Activated T-helper 1 cell treated with anti-CD3 and anti-CD28 coated beads, Interleukin-2, amount 50 U/mL, for 16 hours (primary cell): ENCODE data around the gene INPP5D.

Source experiments
- DNase-seq, 2 donors: peaks; one replicate each; pipeline ENCODE4 v3.0.0-alpha.2; 2020; ENCODE audit warnings: low read depth in 1 of 2, low spot score in 1 of 2

Gene INPP5D

GRCh38 chr2:233075141-233075965, 15.2 kb downstream of the INPP5D start:
- DNase-seq: no peak

- no peak for DNase-seq
These were observed 15.8 kb downstream of the INPP5D start for GRCh38 chr2:233075966-233076339.

GRCh38 chr2:233076749-233077148, 16.6 kb downstream of the INPP5D start:
- no peak for DNase-seq

DNA sequence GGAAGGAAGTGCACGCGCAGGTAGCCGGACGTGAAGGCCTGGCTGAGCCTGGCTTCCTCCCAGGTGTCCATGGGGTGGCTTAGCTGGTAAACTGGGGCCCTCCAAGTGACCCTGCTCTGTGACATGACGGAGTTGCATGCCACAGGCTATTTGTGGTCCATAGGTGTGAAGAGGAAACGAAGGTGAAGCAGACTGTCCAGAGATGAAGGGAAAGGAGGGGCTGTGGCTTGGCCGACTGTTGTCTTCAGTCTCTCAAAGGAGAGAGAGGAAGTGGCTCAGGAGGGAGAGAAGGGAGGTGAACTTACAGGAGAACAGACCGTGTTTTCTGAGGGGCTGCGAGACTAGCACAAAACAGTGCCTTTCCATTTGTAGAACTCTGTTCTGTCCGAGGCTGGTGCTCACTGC, 19.3 kb downstream of the INPP5D start:
- DNase-seq: no peak

DNA sequence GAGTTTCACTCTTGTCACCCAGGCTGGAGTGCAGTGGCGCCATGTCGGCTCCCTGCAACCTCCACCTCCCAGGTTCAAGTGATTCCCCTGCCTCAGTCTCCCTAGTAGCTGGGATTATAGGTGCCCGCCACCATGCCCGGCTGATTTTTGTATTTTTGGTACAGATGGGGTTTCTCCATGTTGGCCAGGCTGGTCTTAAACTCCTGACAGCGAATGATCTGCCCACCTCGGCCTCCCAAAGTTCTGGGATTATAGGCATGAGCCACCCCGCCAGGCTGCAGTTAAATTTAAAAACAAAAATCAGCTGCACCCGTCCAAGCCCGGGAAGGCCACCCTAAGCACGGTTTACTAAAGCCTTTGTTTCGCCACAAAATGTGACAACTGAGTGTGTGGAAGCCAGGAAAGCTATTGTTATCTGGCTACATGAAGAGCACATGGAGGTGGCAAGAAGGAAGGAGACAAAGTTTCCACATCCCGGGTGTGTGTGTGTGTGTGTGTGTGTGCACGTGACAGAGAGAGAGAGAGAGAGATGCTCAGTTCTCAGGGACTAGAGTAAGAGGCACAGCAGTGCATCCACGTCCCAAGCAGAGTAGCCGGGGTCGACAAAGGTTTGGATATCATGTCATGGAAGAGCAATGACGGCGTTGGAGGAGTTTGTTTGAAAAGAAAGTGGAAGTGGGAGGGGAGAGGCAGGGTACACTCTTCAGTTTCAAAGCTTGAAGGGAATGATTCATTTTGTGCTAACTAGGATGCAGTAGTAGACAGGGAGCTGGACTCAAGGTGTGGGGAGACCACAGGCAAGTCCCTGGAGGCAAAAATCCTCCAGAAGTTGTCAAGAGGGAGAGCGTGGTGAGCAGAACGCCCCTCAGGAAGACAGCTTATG, 20.1 kb downstream of the INPP5D start:
- no peak for DNase-seq

GRCh38 chr2:233080836-233081229, 20.7 kb downstream of the INPP5D start:
- no peak for DNase-seq

- DNase-seq: no peak
These were observed 21.1 kb downstream of the INPP5D start for GRCh38 chr2:233081232-233081730.

DNA sequence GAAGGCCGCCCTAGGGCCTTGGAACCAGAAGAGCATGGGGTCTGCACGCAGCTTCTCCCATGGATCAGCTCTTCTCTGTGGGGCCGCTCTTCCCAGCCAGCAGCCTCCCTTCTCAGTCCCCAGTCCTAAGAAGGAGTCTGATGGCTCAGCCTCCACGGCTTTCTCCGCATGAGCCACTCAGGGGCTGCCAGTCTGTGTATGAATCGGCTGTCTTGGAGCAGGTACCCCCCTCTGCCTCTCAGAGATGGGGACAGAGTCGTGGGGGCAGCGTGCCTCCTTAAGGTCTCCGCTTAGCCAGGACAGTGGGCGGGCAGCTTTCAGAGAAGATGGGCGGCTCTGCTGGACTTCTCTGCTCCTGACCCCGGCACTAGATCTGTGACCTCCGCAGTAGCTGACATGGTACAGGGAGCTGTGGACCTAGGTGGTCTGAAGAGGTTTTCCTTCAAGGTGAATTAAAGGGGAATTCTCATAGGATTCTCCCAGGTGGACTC, 21.6 kb downstream of the INPP5D start:
- no peak for DNase-seq

DNA sequence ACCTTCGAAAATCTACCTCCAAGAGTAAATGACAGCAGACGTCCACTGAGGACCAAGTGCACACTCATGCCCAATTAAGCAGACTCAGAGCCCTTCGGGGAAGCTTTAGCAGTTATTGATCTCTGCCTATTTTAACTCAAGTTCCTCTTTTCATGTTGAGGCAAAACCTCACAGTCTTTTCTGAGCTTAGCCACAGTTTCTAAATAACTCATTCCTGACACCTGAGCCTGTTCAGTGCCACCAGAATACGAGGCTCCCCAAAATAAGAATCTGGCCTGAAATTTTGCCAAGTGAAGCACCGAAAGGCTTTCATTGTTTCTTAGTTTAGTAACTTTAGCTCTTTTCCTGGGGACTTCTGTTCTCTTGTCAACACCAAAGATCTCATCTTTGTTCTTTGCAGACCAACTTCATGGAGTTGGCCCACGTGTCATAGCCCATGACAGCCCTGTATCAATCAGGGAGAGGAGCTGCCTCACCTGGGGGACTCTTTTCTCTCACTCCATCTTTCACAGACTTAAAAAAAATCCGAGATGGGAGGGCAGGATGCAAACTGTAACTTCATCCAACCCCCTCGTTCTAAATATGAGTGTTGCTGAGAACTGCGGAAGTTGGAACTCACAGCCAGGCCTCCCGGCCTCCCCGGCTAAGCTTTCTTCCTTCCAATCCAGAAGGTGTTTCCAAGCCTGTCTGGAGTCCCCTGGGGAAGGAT, 22.2 kb downstream of the INPP5D start:
- DNase-seq: no peak

DNA sequence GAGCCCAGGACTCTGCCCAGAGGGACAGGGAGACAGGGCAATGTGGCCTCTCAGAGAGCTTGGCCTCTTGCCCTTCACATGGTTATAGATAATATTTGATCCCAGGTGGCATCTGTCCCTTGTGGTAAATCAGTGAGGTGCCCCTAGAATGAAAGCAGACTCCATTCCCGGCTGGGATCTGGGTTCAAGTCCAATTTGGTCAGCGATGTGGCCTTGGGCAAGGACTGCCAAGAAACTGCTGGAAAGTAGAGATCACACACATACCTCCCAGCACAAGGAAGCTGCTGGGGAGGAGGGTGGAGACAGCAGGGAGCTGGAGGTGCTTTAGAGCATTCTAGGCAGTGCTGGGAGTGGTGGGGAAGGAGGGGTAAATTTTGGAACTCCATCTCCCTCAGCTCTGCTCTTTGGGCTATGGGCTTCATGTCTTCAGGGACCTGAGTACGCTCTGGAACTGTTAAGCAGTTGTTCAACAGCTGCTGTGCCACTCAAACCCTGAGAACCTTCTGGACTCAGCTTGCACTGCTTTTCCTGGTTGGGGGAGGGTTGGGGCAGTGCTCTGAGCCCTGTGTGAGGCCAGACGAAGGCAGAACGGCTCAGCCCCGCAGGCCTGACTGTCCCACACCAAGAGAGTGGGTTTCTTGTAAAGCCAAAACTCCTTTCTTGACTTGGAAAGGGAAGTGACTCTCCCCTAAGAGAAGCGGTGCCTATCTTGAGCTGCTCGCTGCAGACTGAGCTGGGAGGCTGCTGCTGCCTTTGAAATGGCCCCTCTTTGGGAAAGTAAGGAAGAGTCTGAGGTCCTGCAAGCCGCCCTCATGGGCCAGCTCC, 23.0 kb downstream of the INPP5D start:
- DNase-seq: no peak

GRCh38 chr2:233083782-233084181, 23.6 kb downstream of the INPP5D start:
- DNase-seq: no peak

- no peak for DNase-seq
These were observed 24.3 kb downstream of the INPP5D start for GRCh38 chr2:233084488-233084887.

DNA sequence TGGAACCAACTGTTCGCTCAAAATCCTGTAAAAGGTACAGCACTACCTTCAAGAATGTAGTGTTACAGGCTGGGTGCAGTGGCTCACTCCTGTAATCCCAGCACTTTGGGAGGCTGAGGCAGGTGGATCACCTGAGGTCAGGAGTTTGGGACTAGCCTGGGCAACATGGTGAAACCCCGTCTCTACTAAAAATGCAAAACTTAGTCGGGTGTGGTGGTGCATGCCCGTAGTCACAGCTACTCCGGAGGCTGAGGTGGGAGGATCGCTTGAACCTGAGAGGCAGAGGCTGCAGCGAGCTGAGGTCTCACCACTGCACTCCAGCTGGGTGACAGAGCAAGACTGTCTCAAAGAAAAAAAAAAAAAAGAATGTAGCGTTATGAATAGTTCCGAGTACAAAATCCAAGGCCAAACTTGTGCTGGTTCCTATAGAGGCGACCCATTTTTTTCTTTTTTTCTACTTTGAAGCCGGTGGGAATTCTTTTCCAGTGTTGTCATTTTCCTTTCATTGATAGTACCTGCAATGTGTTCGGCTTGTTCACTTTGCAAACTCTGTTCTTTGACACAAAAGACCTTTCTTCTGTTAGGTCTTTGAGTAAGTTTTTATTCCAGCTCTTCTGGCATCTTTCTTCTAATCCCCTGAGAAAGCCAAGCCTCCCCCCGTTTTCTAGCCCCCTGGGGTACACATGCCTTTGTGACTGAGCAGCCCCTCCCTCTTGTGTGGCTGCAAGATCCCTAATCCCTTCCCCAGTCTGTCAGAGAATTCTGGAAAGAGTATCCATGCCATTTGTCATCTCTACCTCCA, 25.1 kb downstream of the INPP5D start:
- no peak for DNase-seq

DNA sequence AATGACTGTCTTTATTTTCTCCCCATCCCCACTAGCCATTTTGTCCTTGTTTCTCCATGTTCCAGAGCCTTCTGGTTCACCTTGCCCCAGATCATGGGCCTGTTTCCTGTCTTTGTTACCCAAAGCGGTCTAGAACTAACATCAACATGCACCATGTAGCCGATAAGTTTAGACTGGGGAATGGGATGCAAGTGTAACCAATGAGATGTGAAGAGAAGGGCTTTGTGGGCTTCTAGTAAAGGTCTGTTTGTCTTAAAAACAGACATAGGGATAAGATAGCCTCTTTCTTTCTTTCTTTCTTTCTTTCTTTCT, 25.7 kb downstream of the INPP5D start:
- DNase-seq: no peak

DNA sequence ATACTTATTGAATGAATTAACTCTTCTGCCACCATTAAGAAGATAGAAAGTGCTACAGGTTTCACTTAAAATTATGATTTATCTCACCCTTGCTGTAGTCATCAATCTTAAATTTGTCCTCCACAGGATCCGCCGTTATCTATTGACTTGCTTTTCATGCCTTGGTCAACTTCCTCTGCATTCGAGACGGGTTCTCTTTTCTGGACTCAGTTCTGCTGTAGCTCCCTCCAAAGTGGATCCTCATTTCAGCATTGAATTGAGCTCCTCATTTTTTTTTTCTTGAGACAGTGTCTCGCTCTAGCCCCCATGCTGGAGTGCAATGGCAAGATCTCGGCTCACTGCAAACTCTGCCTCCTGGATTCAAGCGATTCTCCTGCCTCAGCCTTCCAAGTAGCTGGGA, 27.6 kb downstream of the INPP5D start:
- DNase-seq: no peak

- DNase-seq: no peak
These were observed 28.8 kb downstream of the INPP5D start for GRCh38 chr2:233088972-233089345.

DNA sequence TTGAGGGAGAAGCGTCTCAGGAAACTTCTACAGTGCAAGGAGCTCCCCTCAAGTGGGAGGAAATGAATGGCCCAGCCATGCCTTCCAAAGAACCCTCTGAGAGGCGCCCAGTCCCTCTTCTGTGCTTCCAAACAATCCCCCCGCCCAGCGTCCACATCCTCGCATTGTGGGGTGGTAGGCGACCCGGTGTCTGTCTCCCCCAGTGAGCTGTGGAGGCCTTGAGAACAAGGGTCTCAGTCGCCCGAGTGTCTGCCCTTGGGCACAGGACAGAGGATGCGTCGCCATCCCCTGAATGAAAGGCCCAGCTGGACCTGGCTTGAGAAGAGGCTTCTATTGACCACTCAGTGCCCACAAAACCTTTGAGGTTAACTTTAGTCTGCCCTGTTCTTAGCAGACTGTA, 29.7 kb downstream of the INPP5D start:
- DNase-seq: no peak

- DNase-seq: no peak
These were observed 30.7 kb downstream of the INPP5D start for GRCh38 chr2:233090879-233091278.

DNA sequence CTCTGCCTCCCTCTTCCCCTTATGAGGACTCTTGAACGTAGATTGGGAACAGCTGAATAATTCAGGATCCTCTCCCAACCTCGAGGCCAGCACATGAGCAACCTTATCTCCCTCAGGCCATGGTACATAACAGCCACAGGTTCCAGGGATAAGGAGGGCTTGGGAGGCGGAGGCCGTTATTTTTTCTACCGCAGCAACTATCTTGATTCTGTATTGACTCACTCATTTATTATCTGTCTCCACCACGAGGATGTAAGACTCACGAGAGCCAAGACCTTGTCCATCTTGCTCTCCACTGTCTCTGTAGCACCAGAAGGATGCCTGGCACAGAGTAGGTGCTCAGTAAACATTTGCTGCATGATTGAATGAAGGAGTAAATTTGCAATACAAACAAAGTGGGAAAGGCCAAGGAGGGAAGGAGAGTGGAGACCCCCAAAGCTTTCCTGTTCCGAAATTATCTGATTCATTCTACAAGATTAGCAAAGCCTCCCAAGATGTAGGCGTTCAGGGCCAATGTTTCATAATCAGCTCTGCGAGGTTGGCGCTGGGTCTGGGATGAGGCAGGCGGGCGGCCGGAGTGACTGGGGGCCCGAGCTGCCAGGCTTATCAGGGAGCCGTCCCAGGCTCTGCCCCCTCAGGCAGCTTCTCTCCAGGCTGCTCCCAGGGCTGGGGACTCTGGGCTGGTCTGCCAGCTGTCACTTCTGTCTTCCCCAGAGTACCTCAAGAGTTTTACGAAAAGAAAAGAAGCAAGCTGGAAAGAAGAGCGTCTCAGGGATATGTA, 31.6 kb downstream of the INPP5D start:
- no peak for DNase-seq
